Measurements from ENCODE around the gene DIP2A. TPM values are rescaled to one million over a fixed set of nuclear protein-coding genes. Genes with fewer than 3 reads are reported as not detected.

The DIP2A gene
- polyA plus RNA-seq, 3 donors, result 4.6 to 55.4 (median 6.1) TPM

DNA sequence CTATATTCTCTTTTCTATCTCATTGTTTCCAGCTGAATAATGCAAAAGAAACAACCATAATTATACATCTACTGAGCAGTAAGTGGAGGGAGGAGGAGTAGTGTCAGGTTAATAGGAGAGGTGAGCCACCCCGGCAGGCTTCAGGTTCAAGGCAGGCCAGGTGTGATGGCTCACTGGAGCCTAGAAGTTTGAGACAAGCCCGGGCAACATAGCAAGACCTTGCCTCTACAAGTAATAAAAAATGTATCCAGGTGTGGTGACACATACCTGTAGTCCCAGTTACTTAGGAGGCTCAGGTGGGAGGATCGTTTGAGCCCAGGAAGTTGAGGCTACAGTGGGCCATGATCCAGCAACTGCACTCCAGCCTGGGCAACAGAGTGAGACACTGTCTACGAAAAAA is 1.9 kb upstream of the DIP2A start:
- peaks cover 25 to 45% of the 10 kb centered on the region in 2 donors for H3K4me1 ChIP-seq (ENCODE audit: control insufficient read depth in 1 of 2, insufficient read depth in 2 of 2, low read length in 2 of 2)
- no peak overlapping the region for H3K9ac ChIP-seq (ENCODE audit: insufficient read depth, low read length, poor library complexity, severe bottlenecking)
- no peak for DNase-seq
- intact Hi-C loops (cut with micrococcal nuclease), result loop anchor here (5.0 kb wide), 2 partner anchors 134 to 269 kb away; partner anchors contain the start of genes C21orf58 (in 1 of the 2) and PCNT (in 1 of the 2)
- Mint-ChIP-seq H3K36me3 (peaks cover 5 to 11% of the 10 kb centered on the region in 2 donors), H3K27me3 (ENCODE audit: low read depth in 3 of 3) (peaks cover 0 to 4% (median 0%) of the 10 kb centered on the region in 3 donors), H3K4me3 (no peak overlapping the region), H3K9me3 (peaks cover 0 to 1% (median 0%) of the 10 kb centered on the region in 7 donors), H3K27ac (peak overlapping the region in 2 of 7 donors; percentile 34 to 58), H3K4me1 (peaks cover 48% of the 10 kb centered on the region)
- H2AFZ ChIP-seq (ENCODE audit: insufficient read depth, low read depth, low read length, poor library complexity, severe bottlenecking), result no peak overlapping the region
- TF ChIP-seq, protein P1, sequence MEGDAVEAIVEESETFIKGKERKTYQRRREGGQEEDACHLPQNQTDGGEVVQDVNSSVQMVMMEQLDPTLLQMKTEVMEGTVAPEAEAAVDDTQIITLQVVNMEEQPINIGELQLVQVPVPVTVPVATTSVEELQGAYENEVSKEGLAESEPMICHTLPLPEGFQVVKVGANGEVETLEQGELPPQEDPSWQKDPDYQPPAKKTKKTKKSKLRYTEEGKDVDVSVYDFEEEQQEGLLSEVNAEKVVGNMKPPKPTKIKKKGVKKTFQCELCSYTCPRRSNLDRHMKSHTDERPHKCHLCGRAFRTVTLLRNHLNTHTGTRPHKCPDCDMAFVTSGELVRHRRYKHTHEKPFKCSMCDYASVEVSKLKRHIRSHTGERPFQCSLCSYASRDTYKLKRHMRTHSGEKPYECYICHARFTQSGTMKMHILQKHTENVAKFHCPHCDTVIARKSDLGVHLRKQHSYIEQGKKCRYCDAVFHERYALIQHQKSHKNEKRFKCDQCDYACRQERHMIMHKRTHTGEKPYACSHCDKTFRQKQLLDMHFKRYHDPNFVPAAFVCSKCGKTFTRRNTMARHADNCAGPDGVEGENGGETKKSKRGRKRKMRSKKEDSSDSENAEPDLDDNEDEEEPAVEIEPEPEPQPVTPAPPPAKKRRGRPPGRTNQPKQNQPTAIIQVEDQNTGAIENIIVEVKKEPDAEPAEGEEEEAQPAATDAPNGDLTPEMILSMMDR (IDR thresholded peaks at IDR 0.05), result no peak
- 95% methylated on average over 2 of the region's 4 CpGs for WGBS (ENCODE audit: insufficient coverage)
- peak overlapping the region in 1 of 2 donors; percentile 46 for H3K27ac ChIP-seq (ENCODE audit: low read depth in 1 of 2, low read length in 2 of 2)
- peaks cover 0 to 7% of the 10 kb centered on the region in 2 donors for H3K36me3 ChIP-seq (replicated peaks in 1 of 2; ENCODE audit: control insufficient read depth in 1 of 2, insufficient read depth in 2 of 2, low read length in 2 of 2)
- H3K9me3 ChIP-seq (replicated peaks in 1 of 2; ENCODE audit: control insufficient read depth in 1 of 2, insufficient read depth in 1 of 2, low read length in 2 of 2), result no peaks in the 10 kb centered on the region
- no peak overlapping the region for H3K4me3 ChIP-seq (replicated peaks in 1 of 3; ENCODE audit: low read depth in 2 of 3, low read length in 3 of 3)
- H3K79me2 ChIP-seq (ENCODE audit: insufficient read depth, low read length), result peaks cover 84% of the 10 kb centered on the region
- H3K27me3 ChIP-seq (ENCODE audit: control insufficient read depth in 2 of 2, insufficient read depth in 2 of 2, low read length in 2 of 2), result no peaks in the 10 kb centered on the region
- peaks cover 20% of the 10 kb centered on the region for H4K20me1 ChIP-seq (ENCODE audit: insufficient read depth, low read length)
- no peak overlapping the region for H3K4me2 ChIP-seq (replicated peaks; ENCODE audit: extremely low read depth, low read length, poor library complexity, severe bottlenecking)

DNA sequence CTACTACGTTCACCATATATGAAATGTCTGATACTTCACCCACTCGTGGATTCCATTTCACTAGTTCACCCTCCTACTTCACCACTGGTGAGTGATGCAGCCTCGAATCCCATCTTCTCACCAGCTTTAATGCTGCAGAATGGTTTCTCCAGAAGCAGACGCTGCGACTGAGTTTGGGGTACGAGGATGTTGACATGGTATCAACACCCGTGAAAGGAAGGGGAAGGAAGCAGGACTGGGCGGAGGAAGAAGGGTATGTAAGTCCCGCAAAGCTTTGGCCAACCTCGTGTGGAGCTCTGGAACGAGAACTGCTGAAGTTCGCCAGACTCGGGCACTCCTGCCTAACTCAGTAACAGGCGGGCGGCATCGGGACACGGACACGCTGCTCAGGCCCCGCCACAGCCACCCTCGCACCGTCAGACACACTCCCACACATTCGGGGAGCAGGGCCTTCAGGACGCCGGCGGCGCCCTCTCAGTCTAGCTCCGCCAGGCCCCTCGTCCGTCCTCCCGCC is 833 bp upstream of the DIP2A start:
- H2AFZ ChIP-seq (ENCODE audit: insufficient read depth, low read depth, low read length, poor library complexity, severe bottlenecking), result peak overlapping the region; percentile 93
- H3K27ac Mint-ChIP-seq, result peak overlapping the region; percentile 87 to 98 (median 93)
- peak overlapping the region; percentile 88 to 96 (median 90) for H3K4me3 ChIP-seq (replicated peaks in 1 of 3; ENCODE audit: low read depth in 2 of 3, low read length in 3 of 3)
- H3K4me2 ChIP-seq (replicated peaks; ENCODE audit: extremely low read depth, low read length, poor library complexity, severe bottlenecking), result peak overlapping the region; percentile 88
- peak overlapping the region; percentile 88 to 93 for H3K27ac ChIP-seq (ENCODE audit: low read depth in 1 of 2, low read length in 2 of 2)
- H3K4me1 Mint-ChIP-seq, result peaks cover 51% of the 10 kb centered on the region
- H3K4me1 ChIP-seq (ENCODE audit: control insufficient read depth in 1 of 2, insufficient read depth in 2 of 2, low read length in 2 of 2), result peaks cover 25 to 45% of the 10 kb centered on the region in 2 donors
- no peaks in the 10 kb centered on the region for H3K27me3 ChIP-seq (ENCODE audit: control insufficient read depth in 2 of 2, insufficient read depth in 2 of 2, low read length in 2 of 2)
- DNase-seq, result peak; percentile 32 to 54 (median 38)
- peak overlapping the region; percentile 84 to 92 for H3K4me3 Mint-ChIP-seq
- H4K20me1 ChIP-seq (ENCODE audit: insufficient read depth, low read length), result peaks cover 25% of the 10 kb centered on the region
- 0% methylated on average over 27 of the region's 30 CpGs for WGBS (ENCODE audit: insufficient coverage)
- peaks cover 9 to 11% of the 10 kb centered on the region in 2 donors for H3K36me3 Mint-ChIP-seq
- peak overlapping the region; percentile 83 for H3K9ac ChIP-seq (ENCODE audit: insufficient read depth, low read length, poor library complexity, severe bottlenecking)
- intact Hi-C loops (cut with micrococcal nuclease), result loop anchor here (5.0 kb wide), 2 partner anchors 136 to 271 kb away; partner anchors contain the start of genes C21orf58 (in 1 of the 2) and PCNT (in 1 of the 2)
- H3K79me2 ChIP-seq (ENCODE audit: insufficient read depth, low read length), result peaks cover 89% of the 10 kb centered on the region
- H3K36me3 ChIP-seq (replicated peaks in 1 of 2; ENCODE audit: control insufficient read depth in 1 of 2, insufficient read depth in 2 of 2, low read length in 2 of 2), result peaks cover 0 to 12% of the 10 kb centered on the region in 2 donors
- peaks cover 0 to 4% (median 0%) of the 10 kb centered on the region in 3 donors for H3K27me3 Mint-ChIP-seq (ENCODE audit: low read depth in 3 of 3)
- no peaks in the 10 kb centered on the region for H3K9me3 Mint-ChIP-seq
- TF ChIP-seq, protein P1 (IDR thresholded peaks at IDR 0.05), result no peak
- H3K9me3 ChIP-seq (replicated peaks in 1 of 2; ENCODE audit: control insufficient read depth in 1 of 2, insufficient read depth in 1 of 2, low read length in 2 of 2), result no peaks in the 10 kb centered on the region
